Measurements from ENCODE around the gene STATH. TPM values are rescaled to one million over a fixed set of nuclear protein-coding genes. Genes with fewer than 3 reads are reported as not detected.

The STATH gene
- total RNA-seq, 1 experiment from 2014 or later = not detected

Other genes with a start within 250 kb of the STATH start
- gene SULT1B1, start 235.3 kb upstream of the STATH start, total RNA-seq (2021; ENCODE audit: unreplicated experiment) = 0.10 TPM
- not detected for gene SULT1E1, start 135.8 kb upstream of the STATH start, total RNA-seq (2021; ENCODE audit: unreplicated experiment)
- gene CSN1S1, start 64.9 kb upstream of the STATH start, total RNA-seq (2021; ENCODE audit: unreplicated experiment) = not detected
- not detected for gene CSN2, start 30.2 kb upstream of the STATH start, total RNA-seq (2021; ENCODE audit: unreplicated experiment)
- not detected for gene HTN3, start 32.5 kb downstream of the STATH start, total RNA-seq (2021; ENCODE audit: unreplicated experiment)
- not detected for gene HTN1, start 54.5 kb downstream of the STATH start, total RNA-seq (2021; ENCODE audit: unreplicated experiment)
- not detected for gene PRR27, start 158.3 kb downstream of the STATH start, total RNA-seq (2021; ENCODE audit: unreplicated experiment)
- not detected for gene ODAM, start 199.8 kb downstream of the STATH start, total RNA-seq (2021; ENCODE audit: unreplicated experiment)
- gene FDCSP, start 230.2 kb downstream of the STATH start, total RNA-seq (2021; ENCODE audit: unreplicated experiment) = not detected
- not detected for gene CSN3, start 246.6 kb downstream of the STATH start, total RNA-seq (2021; ENCODE audit: unreplicated experiment)